ENCODE data around the gene HOXC4.

Gene HOXC4

GRCh38 chr12:54024127-54024526 lies 29.5 kb upstream of the HOXC4 start:
- CTCF ChIA-PET, result interaction anchor here (0.5 to 1.9 kb wide), 5 partner anchors 9 to 191 kb away, joined by 3 to 8 read pairs (median 4); partner anchors contain the start of gene HOXC5
- TF ChIP-seq CTCF (conservative IDR thresholded peaks at IDR 0.05; ENCODE audit: low read depth), result no peak
- POLR2A ChIA-PET (ENCODE audit: low non-redundant PET), result interaction anchor here (0.6 kb wide), 1 partner anchor 358 kb away, joined by 7 read pairs; no protein-coding TSS in a partner anchor
- no peak for DNase-seq (ENCODE audit: low spot score)
- H3K27ac ChIP-seq, result no peak overlapping the region

GRCh38 chr12:54024581-54025305 lies 28.9 kb upstream of the HOXC4 start:
- CTCF ChIA-PET, result interaction anchor here (0.6 to 1.9 kb wide), 6 partner anchors 9 to 234 kb away, joined by 3 to 8 read pairs (median 4); no protein-coding TSS in a partner anchor
- no peak for DNase-seq (ENCODE audit: low spot score)
- TF ChIP-seq CTCF (conservative IDR thresholded peaks at IDR 0.05; ENCODE audit: low read depth), result no peak
- no peak overlapping the region for H3K27ac ChIP-seq
- POLR2A ChIA-PET (ENCODE audit: low non-redundant PET), result no interaction called here

GRCh38 chr12:54025499-54026405 lies 27.9 kb upstream of the HOXC4 start:
- ChIA-PET POLR2A (ENCODE audit: low non-redundant PET) (no interaction called here), CTCF (interaction anchor here (0.6 to 1.9 kb wide), 5 partner anchors 10 to 665 kb away, joined by 3 to 8 read pairs (median 3); no protein-coding TSS in a partner anchor)
- no peak for TF ChIP-seq CTCF (conservative IDR thresholded peaks at IDR 0.05; ENCODE audit: low read depth)
- no peak overlapping the region for H3K27ac ChIP-seq
- DNase-seq (ENCODE audit: low spot score), result no peak

- ChIA-PET CTCF (interaction anchor here (0.5 to 1.8 kb wide), 6 partner anchors 21 to 280 kb away, joined by 3 to 5 read pairs (median 3); partner anchors contain the start of gene HOXC10), POLR2A (ENCODE audit: low non-redundant PET) (interaction anchor here (0.5 kb wide), 1 partner anchor 311 kb away, joined by 3 read pairs; no protein-coding TSS in a partner anchor)
- no peak for DNase-seq (ENCODE audit: low spot score)
- TF ChIP-seq CTCF (conservative IDR thresholded peaks at IDR 0.05; ENCODE audit: low read depth), result no peak
- H3K27ac ChIP-seq, result no peak overlapping the region
Observed at GRCh38 chr12:54026640-54027441, 26.8 kb upstream of the HOXC4 start.

- CTCF ChIA-PET, result interaction anchor here (0.5 to 1.8 kb wide), 6 partner anchors 22 to 281 kb away, joined by 3 to 5 read pairs (median 4); partner anchors contain the start of gene HOXC10
- POLR2A ChIA-PET (ENCODE audit: low non-redundant PET), result no interaction called here
Observed at GRCh38 chr12:54027442-54027786, 26.2 kb upstream of the HOXC4 start.

More at GRCh38 chr12:54027442-54027786, 26.2 kb upstream of the HOXC4 start:
- DNase-seq (ENCODE audit: low spot score), result no peak
- H3K27ac ChIP-seq, result no peak overlapping the region
- no peak for TF ChIP-seq CTCF (conservative IDR thresholded peaks at IDR 0.05; ENCODE audit: low read depth)

Measured in RWPE1 (cell line).